Spinal cord (tissue), 10 donors: ENCODE measurements around the gene ANKRD9. TPM values are rescaled to one million over a fixed set of nuclear protein-coding genes. Genes with fewer than 3 reads are reported as not detected.

ENCODE experiments used
- DNase-seq, 6 donors: peaks; one replicate each; pipeline versions ENCODE4 v3.0.0 to v3.0.0-alpha.2; 2013 to 2015; ENCODE audit warnings: low spot score in 6 of 6, low read depth in 4 of 6
- H3K27ac ChIP-seq: one replicate; pipeline ENCODE4 v1.5.1; 2013; ENCODE audit warnings: low read depth, low read length, control low read depth
- H3K27me3 ChIP-seq: one replicate; pipeline ENCODE4 v1.6.1; 2013; ENCODE audit warnings: low read length; ENCODE audit not compliant: control insufficient read depth, insufficient read depth
- H3K36me3 ChIP-seq: one replicate; pipeline ENCODE4 v1.6.1; 2013; ENCODE audit warnings: low read length; ENCODE audit not compliant: control insufficient read depth, insufficient read depth
- H3K4me1 ChIP-seq: one replicate; pipeline ENCODE4 v1.6.1; 2013; ENCODE audit warnings: low read length; ENCODE audit not compliant: control insufficient read depth, insufficient read depth
- H3K4me3 ChIP-seq: one replicate; pipeline ENCODE4 v1.5.1; 2013; ENCODE audit warnings: low read depth, low read length, control low read depth
- H3K9me3 ChIP-seq: one replicate; pipeline ENCODE4 v1.6.1; 2013; ENCODE audit warnings: low read length; ENCODE audit not compliant: control insufficient read depth, insufficient read depth
- WGBS: methylation state at CpG from one replicate; pipeline ENCODE4 v1.1.5; 2013; ENCODE audit warnings: missing lambda C conversion rate; ENCODE audit not compliant: insufficient coverage; 5-methylcytosine and 5-hydroxymethylcytosine counted together
- polyA plus RNA-seq, 2 donors: library from polyadenylated mRNA; unstranded; fragments of 120-200 nt; gene quantifications; one replicate each; pipeline ENCODE4 v1.2.1, GENCODE V29; 2013; ENCODE audit not compliant: insufficient read length in 2 of 2
- total RNA-seq, 2 donors: library from RNA; depleted of rRNA in 1 of 2; stranded (reverse); fragments of 120-200 nt in 1 of 2; fragments of >200 nt in 1 of 2; gene quantifications; one replicate each; pipeline versions ENCODE4 v1.2.3 to v1.2.4, GENCODE V29; 2013 to 2014
- donor health status: healthy.

The ANKRD9 gene
- total and polyA plus RNA-seq, 4 donors, result 14.9 to 48.7 (median 33.6) TPM

GRCh38 chr14:102505775-102506625 lies 3.6 kb downstream of the ANKRD9 start:
- H3K27ac ChIP-seq, result peak overlapping the region; percentile 64
- H3K36me3 ChIP-seq, result peaks cover 61% of the 10 kb centered on the region
- H3K27me3 ChIP-seq, result no peaks in the 10 kb centered on the region
- no peak overlapping the region for H3K4me3 ChIP-seq
- peaks cover 57% of the 10 kb centered on the region for H3K4me1 ChIP-seq
- H3K9me3 ChIP-seq, result no peaks in the 10 kb centered on the region
- DNase-seq, result no peak
- WGBS, result 92% methylated on average over 19 of the region's 19 CpGs

- Histone ChIP-seq H3K27ac (peak overlapping the region; percentile 64), H3K4me1 (peaks cover 55% of the 10 kb centered on the region), H3K36me3 (peaks cover 70% of the 10 kb centered on the region), H3K27me3 (no peaks in the 10 kb centered on the region), H3K9me3 (no peaks in the 10 kb centered on the region), H3K4me3 (no peak overlapping the region)
- 39% methylated on average over 4 of the region's 7 CpGs for WGBS
- DNase-seq, result no peak
Observed at GRCh38 chr14:102505000-102505619, 4.5 kb downstream of the ANKRD9 start.

GRCh38 chr14:102504328-102504999 lies 5.1 kb downstream of the ANKRD9 start:
- Histone ChIP-seq H3K9me3 (no peaks in the 10 kb centered on the region), H3K4me3 (no peak overlapping the region), H3K36me3 (peaks cover 76% of the 10 kb centered on the region), H3K27me3 (no peaks in the 10 kb centered on the region), H3K27ac (peak overlapping the region; percentile 64), H3K4me1 (peaks cover 57% of the 10 kb centered on the region)
- peak in 2 of 6 donors; percentile 32 to 46 for DNase-seq
- 38% methylated on average over 14 of the region's 18 CpGs for WGBS

- H3K4me1 ChIP-seq, result peaks cover 53% of the 10 kb centered on the region
- H3K27ac ChIP-seq, result peak overlapping the region; percentile 64
- H3K9me3 ChIP-seq, result no peaks in the 10 kb centered on the region
- H3K36me3 ChIP-seq, result peaks cover 81% of the 10 kb centered on the region
- DNase-seq, result peak in 1 of 6 donors; percentile 1
- H3K27me3 ChIP-seq, result no peaks in the 10 kb centered on the region
- no peak overlapping the region for H3K4me3 ChIP-seq
- whole genome bisulfite sequencing, result 91% methylated on average over 6 of the region's 12 CpGs
Observed at GRCh38 chr14:102503641-102504327, 5.8 kb downstream of the ANKRD9 start.

GRCh38 chr14:102502571-102502970 lies 7.0 kb downstream of the ANKRD9 start:
- Histone ChIP-seq H3K4me1 (peaks cover 48% of the 10 kb centered on the region), H3K36me3 (peaks cover 83% of the 10 kb centered on the region), H3K27me3 (no peaks in the 10 kb centered on the region), H3K27ac (no peak overlapping the region), H3K9me3 (no peaks in the 10 kb centered on the region), H3K4me3 (no peak overlapping the region)
- peak in 1 of 6 donors; percentile 0 for DNase-seq
- WGBS, result 98% methylated on average over 4 of the region's 10 CpGs

- Histone ChIP-seq H3K9me3 (no peaks in the 10 kb centered on the region), H3K36me3 (peaks cover 84% of the 10 kb centered on the region), H3K4me3 (no peak overlapping the region), H3K27ac (no peak overlapping the region), H3K4me1 (peaks cover 48% of the 10 kb centered on the region), H3K27me3 (no peaks in the 10 kb centered on the region)
- no peak for DNase-seq
- WGBS, result 94% methylated on average over 17 of the region's 20 CpGs
Observed at GRCh38 chr14:102501751-102502315, 7.7 kb downstream of the ANKRD9 start.

GRCh38 chr14:102500713-102501112 lies 8.9 kb downstream of the ANKRD9 start:
- WGBS, result 83% methylated on average over 3 of the region's 3 CpGs
- no peak overlapping the region for H3K4me3 ChIP-seq
- peaks cover 84% of the 10 kb centered on the region for H3K36me3 ChIP-seq
- no peak for DNase-seq
- H3K9me3 ChIP-seq, result no peaks in the 10 kb centered on the region
- peak overlapping the region; percentile 69 for H3K27ac ChIP-seq
- peaks cover 38% of the 10 kb centered on the region for H3K4me1 ChIP-seq
- no peaks in the 10 kb centered on the region for H3K27me3 ChIP-seq

- peaks cover 33% of the 10 kb centered on the region for H3K4me1 ChIP-seq
- peak overlapping the region; percentile 69 for H3K27ac ChIP-seq
- H3K27me3 ChIP-seq, result no peaks in the 10 kb centered on the region
- no peak overlapping the region for H3K4me3 ChIP-seq
- WGBS, result 83% methylated on average over 13 of the region's 14 CpGs
- DNase-seq, result peak in 1 of 6 donors; percentile 57
- H3K36me3 ChIP-seq, result peaks cover 84% of the 10 kb centered on the region
- H3K9me3 ChIP-seq, result no peaks in the 10 kb centered on the region
Observed at GRCh38 chr14:102500158-102500662, 9.4 kb downstream of the ANKRD9 start.
